Measurements from ENCODE around the gene GAS1.

Gene GAS1

DNA sequence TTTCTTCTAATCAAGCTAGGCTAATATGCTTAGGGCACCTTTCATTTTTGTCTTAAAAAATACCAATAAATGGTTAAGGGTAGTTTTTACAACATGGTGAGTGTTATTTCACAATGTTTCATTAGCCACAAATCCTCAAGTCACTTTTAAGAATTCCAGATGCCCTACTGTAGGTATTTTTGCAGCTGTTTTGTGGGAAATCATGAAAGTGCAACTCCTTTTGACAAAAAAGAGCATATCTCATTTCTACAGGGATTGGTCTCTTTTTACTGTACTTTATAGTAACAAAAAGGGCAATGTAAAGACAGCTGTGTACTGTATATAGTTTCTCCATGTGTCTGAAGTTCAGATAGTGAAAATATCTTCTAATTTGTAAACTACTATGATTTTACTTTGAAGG, 28.3 kb upstream of the GAS1 start:
- no peak overlapping the region for H3K27ac ChIP-seq
- TF ChIP-seq, protein P1, sequence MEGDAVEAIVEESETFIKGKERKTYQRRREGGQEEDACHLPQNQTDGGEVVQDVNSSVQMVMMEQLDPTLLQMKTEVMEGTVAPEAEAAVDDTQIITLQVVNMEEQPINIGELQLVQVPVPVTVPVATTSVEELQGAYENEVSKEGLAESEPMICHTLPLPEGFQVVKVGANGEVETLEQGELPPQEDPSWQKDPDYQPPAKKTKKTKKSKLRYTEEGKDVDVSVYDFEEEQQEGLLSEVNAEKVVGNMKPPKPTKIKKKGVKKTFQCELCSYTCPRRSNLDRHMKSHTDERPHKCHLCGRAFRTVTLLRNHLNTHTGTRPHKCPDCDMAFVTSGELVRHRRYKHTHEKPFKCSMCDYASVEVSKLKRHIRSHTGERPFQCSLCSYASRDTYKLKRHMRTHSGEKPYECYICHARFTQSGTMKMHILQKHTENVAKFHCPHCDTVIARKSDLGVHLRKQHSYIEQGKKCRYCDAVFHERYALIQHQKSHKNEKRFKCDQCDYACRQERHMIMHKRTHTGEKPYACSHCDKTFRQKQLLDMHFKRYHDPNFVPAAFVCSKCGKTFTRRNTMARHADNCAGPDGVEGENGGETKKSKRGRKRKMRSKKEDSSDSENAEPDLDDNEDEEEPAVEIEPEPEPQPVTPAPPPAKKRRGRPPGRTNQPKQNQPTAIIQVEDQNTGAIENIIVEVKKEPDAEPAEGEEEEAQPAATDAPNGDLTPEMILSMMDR (conservative IDR thresholded peaks at IDR 0.05): no peak
- no peak for TF ChIP-seq ZFX (IDR thresholded peaks at IDR 0.05)

DNA sequence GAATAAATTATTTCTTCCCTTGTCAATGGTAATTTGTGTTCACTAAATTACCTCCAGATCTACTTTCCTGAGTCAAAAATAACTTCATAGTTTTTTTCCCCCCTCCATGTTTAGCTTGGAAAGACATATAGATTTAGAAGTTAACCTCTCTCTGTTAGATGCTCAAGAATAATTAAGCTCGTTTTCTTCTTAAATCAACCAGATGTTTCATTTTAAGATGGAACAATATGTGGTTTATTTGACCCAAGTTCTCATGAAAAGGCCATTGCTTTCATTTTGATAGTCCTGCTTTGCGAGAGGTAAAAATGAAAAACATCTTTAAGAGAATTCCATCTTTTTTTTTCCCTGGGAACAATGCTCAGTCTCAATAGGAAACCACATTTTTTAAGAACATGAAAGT, 27.7 kb upstream of the GAS1 start:
- no peak overlapping the region for H3K27ac ChIP-seq

DNA sequence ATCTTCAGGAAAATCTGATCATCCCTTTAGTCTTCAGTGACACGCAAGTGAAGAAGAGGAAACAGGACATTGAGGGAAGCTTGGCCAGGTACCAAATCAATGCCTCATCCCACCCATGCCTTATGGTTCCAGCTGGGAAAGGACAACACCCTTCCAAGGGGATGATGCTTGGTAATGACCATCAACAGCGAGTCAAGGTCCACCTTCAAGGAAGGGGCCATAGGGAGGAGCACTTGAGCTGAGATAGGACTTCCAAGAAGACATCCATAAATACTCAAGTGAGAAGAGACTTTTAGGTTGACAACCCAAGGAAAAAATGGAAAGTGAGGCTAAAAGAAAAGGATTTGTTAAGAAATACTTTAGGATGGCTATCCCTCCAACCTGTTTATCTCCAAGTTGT, 27.1 kb upstream of the GAS1 start:
- TF ChIP-seq, protein P1 (conservative IDR thresholded peaks at IDR 0.05): no peak
- no peak for TF ChIP-seq ZFX (IDR thresholded peaks at IDR 0.05)
- no peak overlapping the region for H3K27ac ChIP-seq

More for the DNA sequence above, 27.7 kb upstream of the GAS1 start:
- TF ChIP-seq, protein P1 (conservative IDR thresholded peaks at IDR 0.05): no peak
- TF ChIP-seq ZFX (IDR thresholded peaks at IDR 0.05): no peak

DNA sequence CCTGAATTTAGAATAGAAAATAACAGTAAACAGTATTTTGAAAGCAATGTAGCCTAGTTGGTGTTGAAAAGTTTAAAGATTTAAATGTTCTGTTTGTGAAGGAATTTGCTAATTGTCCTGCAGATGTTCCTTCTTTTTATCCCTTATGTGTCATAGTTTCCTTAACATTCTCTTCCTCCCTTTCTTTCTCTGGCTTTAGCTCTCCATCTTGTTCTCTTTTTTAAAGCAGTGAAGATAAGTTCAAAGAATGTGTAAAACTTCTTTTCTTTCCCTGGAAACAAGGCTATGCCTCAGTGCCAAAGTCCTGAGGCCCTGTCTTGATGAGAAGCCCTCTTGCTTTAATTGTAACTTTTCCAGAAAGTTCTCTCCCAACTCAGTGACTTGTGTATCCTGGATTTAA, 24.4 kb upstream of the GAS1 start:
- no peak overlapping the region for H3K27ac ChIP-seq
- no peak for TF ChIP-seq ZFX (IDR thresholded peaks at IDR 0.05)
- TF ChIP-seq, protein P1 (conservative IDR thresholded peaks at IDR 0.05): no peak

DNA sequence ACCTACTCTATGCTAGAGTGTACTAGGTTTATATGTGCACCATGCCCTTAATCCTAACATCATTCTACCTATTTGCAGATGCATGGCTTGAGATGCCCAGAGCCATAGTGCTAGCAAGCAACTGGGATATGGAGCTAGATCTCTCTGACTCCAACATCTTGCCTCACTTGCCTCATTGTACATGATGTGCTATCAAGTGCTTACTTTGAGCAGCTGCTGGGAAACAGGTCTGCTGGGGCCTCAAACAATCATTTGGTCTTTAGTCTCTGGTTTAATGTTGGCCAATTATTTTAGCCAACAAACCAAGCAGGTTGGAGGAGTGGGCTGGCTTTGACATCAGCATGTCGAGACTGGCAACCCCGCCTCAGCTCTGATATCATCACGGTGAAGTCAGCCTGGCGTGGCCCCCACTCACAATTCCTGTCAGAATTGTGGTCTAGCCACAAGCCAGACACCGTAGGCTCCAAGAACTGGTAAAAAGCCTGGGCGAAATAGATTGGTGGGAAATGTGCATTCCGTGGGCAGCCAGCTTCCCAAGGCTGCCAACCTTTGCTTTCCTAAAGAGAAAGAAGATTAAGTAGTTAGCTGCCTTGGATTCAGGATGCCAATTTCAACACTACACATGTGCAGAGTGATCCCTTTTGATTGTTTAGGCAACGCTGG, 21.1 kb upstream of the GAS1 start:
- no peak for TF ChIP-seq ZFX (IDR thresholded peaks at IDR 0.05)
- TF ChIP-seq, protein P1 (conservative IDR thresholded peaks at IDR 0.05): no peak
- H3K27ac ChIP-seq: no peak overlapping the region

DNA sequence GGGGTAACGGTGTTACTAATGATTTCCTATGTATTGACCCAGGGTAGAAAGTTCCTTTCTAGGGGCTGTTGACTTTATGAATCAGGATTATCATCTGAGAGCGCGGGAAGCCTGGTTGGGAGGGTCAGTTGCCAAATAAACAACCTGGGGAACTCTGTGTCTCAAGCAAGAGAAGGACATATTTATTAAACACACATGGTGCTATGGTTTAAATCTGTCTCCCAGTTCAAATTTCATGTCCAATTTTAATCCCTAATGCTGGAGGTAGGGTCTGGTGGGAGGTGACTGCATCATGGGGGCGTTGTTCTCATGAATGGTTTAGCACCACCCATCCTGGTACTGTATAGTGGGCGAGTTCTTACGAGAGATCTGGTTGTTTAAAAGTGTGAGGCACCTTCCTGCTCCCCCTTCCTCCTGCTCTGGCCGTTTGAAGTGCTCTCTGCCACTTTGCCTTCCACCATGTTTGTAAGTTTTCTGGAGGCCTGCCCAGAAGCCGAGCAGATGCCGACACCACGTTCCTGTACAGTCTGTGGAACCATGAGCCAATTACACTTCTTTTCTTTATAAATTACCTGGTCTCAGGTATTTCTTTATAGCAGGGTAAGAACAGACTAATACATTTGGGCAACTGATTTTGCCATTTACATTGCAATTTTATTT, 19.7 kb upstream of the GAS1 start:
- TF ChIP-seq ZFX (IDR thresholded peaks at IDR 0.05): no peak
- TF ChIP-seq, protein P1 (conservative IDR thresholded peaks at IDR 0.05): no peak
- no peak overlapping the region for H3K27ac ChIP-seq

DNA sequence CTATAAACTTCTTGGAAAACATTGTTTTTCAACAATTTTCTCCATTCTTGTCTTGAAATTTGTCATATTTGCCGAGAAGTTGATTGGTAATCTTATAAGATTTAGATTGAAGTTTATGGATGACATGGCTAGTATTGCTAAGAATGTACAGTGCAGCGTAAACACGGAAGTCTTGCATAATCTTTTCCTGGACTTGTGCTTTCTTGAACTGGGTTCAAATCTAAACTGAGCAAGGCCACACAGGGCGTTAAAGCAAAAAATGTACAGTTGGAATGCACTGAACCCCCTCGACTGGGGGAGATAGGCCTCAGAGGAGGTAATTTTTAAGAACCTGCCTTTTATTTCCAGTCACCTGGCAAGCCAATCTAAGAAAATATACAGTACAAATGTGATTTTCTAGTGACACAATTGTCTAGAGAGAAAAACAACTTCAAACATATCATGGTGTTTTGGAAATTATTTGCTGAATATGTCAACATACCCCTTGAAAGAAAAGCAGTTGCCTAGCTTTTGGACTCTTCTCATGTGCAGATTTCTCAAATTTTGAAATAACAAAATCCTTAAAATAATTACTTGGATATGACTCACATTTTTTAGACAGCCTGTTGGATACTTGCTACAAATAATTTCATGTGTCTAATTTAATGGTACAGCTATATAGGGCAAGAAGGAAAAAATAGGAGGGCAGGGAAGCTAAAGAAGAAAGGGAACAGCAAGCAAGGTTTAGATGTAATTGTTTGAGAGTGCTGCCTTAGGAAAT, 18.5 kb upstream of the GAS1 start:
- TF ChIP-seq, protein P1 (conservative IDR thresholded peaks at IDR 0.05): no peak
- no peak for TF ChIP-seq ZFX (IDR thresholded peaks at IDR 0.05)
- no peak overlapping the region for H3K27ac ChIP-seq

Measured in C4-2B (cell line).